H1 (cell line): Measurements from ENCODE around the gene PVR.

ENCODE experiments used
- ASH2L ChIP-seq: fragments of 200-600, 300-600 bp; sonication (generic); IDR thresholded peaks from one replicate; pipeline ENCODE4 v1.7.1; 2017; ENCODE audit warnings: low read length
- BRCA1 ChIP-seq: IDR thresholded peaks from 2 replicates; pipeline ENCODE4 v1.6.1; 2012; ENCODE audit warnings: low read depth, low read length, improper control_type of control experiment
- CHD7 ChIP-seq: fragments of 300-600 bp; sonication (generic); IDR thresholded peaks from 2 replicates; pipeline ENCODE4 v1.7.1; 2012; ENCODE audit warnings: low read length, moderate library complexity, mild to moderate bottlenecking, inconsistent platforms; ENCODE audit not compliant: insufficient replicate concordance
- CTCF ChIP-seq, 3 experiments: IDR thresholded peaks; 1 replicate in 2 of 3; 2 replicates in 1 of 3; pipeline versions ENCODE4 v1.5.1 to v1.6.1; 2011; ENCODE audit warnings: low read length in 3 of 3, mild to moderate bottlenecking in 3 of 3, inconsistent platforms in 2 of 3, low read depth in 1 of 3, moderate library complexity in 1 of 3; ENCODE audit not compliant: insufficient read depth in 1 of 3; ENCODE audit errors: control extremely low read depth in 1 of 3
- E2F6 ChIP-seq: IDR thresholded peaks from 2 replicates; pipeline ENCODE4 v1.6.1; 2012; ENCODE audit warnings: inconsistent platforms
- EP300 ChIP-seq, 2 experiments: IDR thresholded peaks; 1 replicate in 1 of 2; 2 replicates in 1 of 2; pipeline ENCODE4 v1.6.1; 2011 to 2012; ENCODE audit warnings: low read depth in 2 of 2, low read length in 2 of 2, mild to moderate bottlenecking in 2 of 2, borderline replicate concordance in 1 of 2, inconsistent platforms in 1 of 2, moderate library complexity in 1 of 2
- EZH2 ChIP-seq: fragments of 200-600 bp; sonication (generic); IDR thresholded peaks from 2 replicates; pipeline ENCODE4 v1.7.1; 2012; ENCODE audit warnings: low read depth, mild to moderate bottlenecking, moderate library complexity, low read length, inconsistent platforms; ENCODE audit not compliant: severe bottlenecking
- FOSL1 ChIP-seq: IDR thresholded peaks from 2 replicates; pipeline ENCODE4 v1.6.1; 2011; ENCODE audit warnings: mild to moderate bottlenecking, low read depth, low read length, moderate library complexity; ENCODE audit not compliant: insufficient read depth
- JUND ChIP-seq: IDR thresholded peaks from 2 replicates; pipeline ENCODE4 v1.6.1; 2011; ENCODE audit warnings: mild to moderate bottlenecking, improper control_type of control experiment, low read length
- MAFK ChIP-seq: IDR thresholded peaks from 2 replicates; pipeline ENCODE4 v1.6.1; 2012; ENCODE audit warnings: low read depth, mild to moderate bottlenecking, improper control_type of control experiment, low read length
- POLR2A ChIP-seq, 2 experiments: IDR thresholded peaks; 1 replicate in 1 of 2; 2 replicates in 1 of 2; pipeline ENCODE4 v1.6.1; 2011; ENCODE audit warnings: low read depth in 2 of 2, low read length in 2 of 2, mild to moderate bottlenecking in 2 of 2; ENCODE audit errors: control extremely low read depth in 1 of 2
- RAD21 ChIP-seq, 2 experiments: IDR thresholded peaks in 1 of 2; conservative IDR thresholded peaks in 1 of 2; 2 replicates each; pipeline ENCODE4 v1.6.1; 2011; ENCODE audit warnings: low read depth in 2 of 2, low read length in 2 of 2, improper control_type of control experiment in 1 of 2, inconsistent platforms in 1 of 2, mild to moderate bottlenecking in 1 of 2, moderate library complexity in 1 of 2
- USF2 ChIP-seq: IDR thresholded peaks from 2 replicates; pipeline ENCODE4 v1.6.1; 2011; ENCODE audit warnings: low read length, improper control_type of control experiment

- TF ChIP-seq EP300 (IDR thresholded peaks at IDR 0.05; ENCODE audit: borderline replicate concordance in 1 of 2, low read depth in 2 of 2, low read length in 2 of 2), result no peak
- no peak for TF ChIP-seq RAD21 (IDR thresholded peaks at IDR 0.05 in 1 of 2, conservative IDR thresholded peaks at IDR 0.05 in 1 of 2; ENCODE audit: low read depth in 2 of 2, low read length in 2 of 2)
- TF ChIP-seq BRCA1, result no peak
- TF ChIP-seq USF2, result no peak
- no peak for TF ChIP-seq CHD7
- no peak for TF ChIP-seq JUND
- TF ChIP-seq E2F6, result no peak
- no peak for TF ChIP-seq POLR2A (IDR thresholded peaks at IDR 0.05; ENCODE audit: control extremely low read depth in 1 of 2, low read depth in 2 of 2, low read length in 2 of 2)
- TF ChIP-seq ASH2L, result no peak
- no peak for TF ChIP-seq EZH2
- TF ChIP-seq FOSL1, result no peak
- no peak for TF ChIP-seq CTCF (IDR thresholded peaks at IDR 0.05; ENCODE audit: control extremely low read depth in 1 of 3, insufficient read depth in 1 of 3, low read depth in 1 of 3, low read length in 3 of 3)
- no peak for TF ChIP-seq MAFK
Measured at GRCh38 chr19:44600466-44600865, 43.2 kb upstream of the PVR start.
